ENCODE measurements around the gene ZSCAN21. TPM values are rescaled to one million over a fixed set of nuclear protein-coding genes. Genes with fewer than 3 reads are reported as not detected.
A peak's percentile ranks its signal among the peaks of the same experiment; 100 is the strongest.

The ZSCAN21 gene
- total and polyA plus RNA-seq, 2 of the 4 experiments (the other 2 are of a cell fraction), result 11.5 to 13.3 TPM

DNA sequence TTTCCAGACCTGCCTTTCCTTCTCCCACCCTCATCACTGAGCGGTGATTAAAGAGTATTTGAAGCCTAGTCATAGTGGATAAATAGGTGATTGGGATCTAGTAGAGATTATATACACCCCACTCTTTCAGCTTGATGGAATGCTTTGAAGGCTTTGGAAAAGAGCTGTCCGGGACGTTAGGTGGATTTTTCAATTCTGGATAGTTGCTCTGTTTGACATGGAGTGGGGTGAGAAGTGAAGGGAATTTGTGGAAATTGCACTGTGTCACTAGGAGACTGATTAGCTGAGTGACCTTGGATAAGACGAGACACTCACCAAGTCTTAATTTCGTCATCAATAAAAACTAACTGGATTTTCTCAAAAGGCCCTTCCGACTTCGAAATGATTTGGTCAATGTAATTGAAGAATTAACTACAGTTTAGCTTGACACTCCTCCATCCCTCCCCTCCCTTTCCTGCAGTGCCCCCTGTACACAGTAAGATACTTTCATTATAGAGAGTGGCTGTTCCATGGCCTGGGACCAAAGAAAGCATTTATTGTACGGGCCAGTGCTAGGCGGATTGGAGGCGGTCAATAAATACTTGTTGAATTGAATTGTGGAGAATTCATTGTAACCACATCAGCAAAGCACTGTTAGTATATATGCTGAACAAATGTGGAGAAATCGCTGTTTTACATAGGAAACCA, 33.2 kb upstream of the ZSCAN21 start:
- TSS peak; percentile 63 for BruUV-seq (replicated peaks)
- Histone ChIP-seq H4K5ac (ENCODE audit: low read depth, low read length) (peak overlapping the region; percentile 41), H2AK9ac (replicated peaks; ENCODE audit: low read depth, low read length, poor library complexity) (peak overlapping the region; percentile 99), H3K23ac (ENCODE audit: low read depth, low read length) (peak overlapping the region; percentile 99), H3K9ac (ENCODE audit: low read depth, low read length) (peak overlapping the region; percentile 99), H3K56ac (ENCODE audit: extremely low read depth, insufficient read depth, low read length) (peak overlapping the region; percentile 71), H3K9me1 (ENCODE audit: insufficient read depth, low read length) (peaks cover 11% of the 10 kb centered on the region), H2BK15ac (ENCODE audit: low read depth, low read length) (no peak overlapping the region), H3K27me3 (ENCODE audit: control insufficient read depth, insufficient read depth, low read length) (peaks cover 4% of the 10 kb centered on the region), H3K4me1 (ENCODE audit: control insufficient read depth, insufficient read depth, low read length) (peaks cover 2% of the 10 kb centered on the region; the same call in 1 of the 2 replicates), H2BK120ac (ENCODE audit: low read depth, low read length) (peak overlapping the region; percentile 36), H4K8ac (ENCODE audit: low read depth in 2 of 2, low read length in 2 of 2) (peak overlapping the region; percentile 74 to 98), H3K18ac (ENCODE audit: low read depth, low read length) (peak overlapping the region; percentile 27; the same call in 1 of the 2 replicates), H2AFZ (replicated peaks; ENCODE audit: low read length, poor library complexity) (peak overlapping the region; percentile 79), H3K14ac (replicated peaks; ENCODE audit: low read depth, low read length) (peak overlapping the region; percentile 84), H3K9me3 (ENCODE audit: control insufficient read depth, insufficient read depth, low read length) (no peaks in the 10 kb centered on the region), H3K4ac (ENCODE audit: low read depth, low read length) (peak overlapping the region; percentile 90), H4K91ac (ENCODE audit: insufficient read depth, low read depth, low read length) (peak overlapping the region; percentile 39), H3K79me1 (ENCODE audit: low read depth in 1 of 2, low read length in 2 of 2) (peaks cover 0 to 52% of the 10 kb centered on the region in 2 experiments), H3K4me3 (ENCODE audit: insufficient read depth, low read depth, low read length) (peak overlapping the region; percentile 100), H2BK20ac (ENCODE audit: low read depth, low read length) (no peak overlapping the region), H4K20me1 (ENCODE audit: insufficient read depth, low read length) (peaks cover 36% of the 10 kb centered on the region), H3K27ac (ENCODE audit: insufficient read depth, low read length) (peak overlapping the region; percentile 85), H2AK5ac (ENCODE audit: low read depth, low read length) (peak overlapping the region; percentile 74), H3K36me3 (ENCODE audit: control insufficient read depth, insufficient read depth, low read length) (peaks cover 4% of the 10 kb centered on the region), H3K4me2 (ENCODE audit: low read depth, low read length) (peak overlapping the region; percentile 99), H2BK5ac (ENCODE audit: low read depth, low read length, poor library complexity, severe bottlenecking) (peak overlapping the region; percentile 71)
- WGBS, 2 experiments (ENCODE audit: extremely low coverage in 2 of 2, insufficient read length in 1 of 2), result no CpG with 5 or more reads among the region's 11 CpGs
- dilution Hi-C loops (cut with HindIII; ENCODE audit: low sequenced_read_pairs, unreplicated experiment), result no loop called here
- in situ Hi-C loops (cut with MboI; ENCODE audit: low sequenced_read_pairs), result no loop called here
- TF ChIP-seq CEBPB (IDR thresholded peaks at IDR 0.05; ENCODE audit: low read depth, low read length), result 0 out of 2 replicates have a peak, but pooled peaks have one; percentile 31
- TF ChIP-seq, protein P1, sequence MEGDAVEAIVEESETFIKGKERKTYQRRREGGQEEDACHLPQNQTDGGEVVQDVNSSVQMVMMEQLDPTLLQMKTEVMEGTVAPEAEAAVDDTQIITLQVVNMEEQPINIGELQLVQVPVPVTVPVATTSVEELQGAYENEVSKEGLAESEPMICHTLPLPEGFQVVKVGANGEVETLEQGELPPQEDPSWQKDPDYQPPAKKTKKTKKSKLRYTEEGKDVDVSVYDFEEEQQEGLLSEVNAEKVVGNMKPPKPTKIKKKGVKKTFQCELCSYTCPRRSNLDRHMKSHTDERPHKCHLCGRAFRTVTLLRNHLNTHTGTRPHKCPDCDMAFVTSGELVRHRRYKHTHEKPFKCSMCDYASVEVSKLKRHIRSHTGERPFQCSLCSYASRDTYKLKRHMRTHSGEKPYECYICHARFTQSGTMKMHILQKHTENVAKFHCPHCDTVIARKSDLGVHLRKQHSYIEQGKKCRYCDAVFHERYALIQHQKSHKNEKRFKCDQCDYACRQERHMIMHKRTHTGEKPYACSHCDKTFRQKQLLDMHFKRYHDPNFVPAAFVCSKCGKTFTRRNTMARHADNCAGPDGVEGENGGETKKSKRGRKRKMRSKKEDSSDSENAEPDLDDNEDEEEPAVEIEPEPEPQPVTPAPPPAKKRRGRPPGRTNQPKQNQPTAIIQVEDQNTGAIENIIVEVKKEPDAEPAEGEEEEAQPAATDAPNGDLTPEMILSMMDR (conservative IDR thresholded peaks at IDR 0.05; ENCODE audit: low read depth, low read length), result no peak
- TF ChIP-seq FOS (IDR thresholded peaks at IDR 0.05; ENCODE audit: low read depth, low read length), result no peak
- TF ChIP-seq, protein P2, sequence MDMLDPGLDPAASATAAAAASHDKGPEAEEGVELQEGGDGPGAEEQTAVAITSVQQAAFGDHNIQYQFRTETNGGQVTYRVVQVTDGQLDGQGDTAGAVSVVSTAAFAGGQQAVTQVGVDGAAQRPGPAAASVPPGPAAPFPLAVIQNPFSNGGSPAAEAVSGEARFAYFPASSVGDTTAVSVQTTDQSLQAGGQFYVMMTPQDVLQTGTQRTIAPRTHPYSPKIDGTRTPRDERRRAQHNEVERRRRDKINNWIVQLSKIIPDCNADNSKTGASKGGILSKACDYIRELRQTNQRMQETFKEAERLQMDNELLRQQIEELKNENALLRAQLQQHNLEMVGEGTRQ (IDR thresholded peaks at IDR 0.05; ENCODE audit: low read depth, low read length), result no peak
- no peak for TF ChIP-seq SMC3 (IDR thresholded peaks at IDR 0.05; ENCODE audit: low read depth, low read length)
- TF ChIP-seq MXI1 (IDR thresholded peaks at IDR 0.05; ENCODE audit: borderline replicate concordance, low read depth, low read length), result no peak
- TF ChIP-seq POLR2A (IDR thresholded peaks at IDR 0.05; ENCODE audit: low read depth, low read length), result peak; percentile 75; the same call in 1 of the 2 replicates
- ATAC-seq (ENCODE audit: low read depth) (no peak), DNase-seq (no peak)
- intact Hi-C loops (cut with micrococcal nuclease), result loop anchor here (2.0 kb wide), 1 partner anchor 70 kb away; no protein-coding TSS in a partner anchor
- ChIA-PET CTCF (interaction anchor here (0.6 to 1.1 kb wide), 2 partner anchors 23 to 59 kb away, joined by 3 to 7 read pairs; no protein-coding TSS in a partner anchor), POLR2A (ENCODE audit: unreplicated experiment) (interaction anchor here (0.5 to 0.6 kb wide), 2 partner anchors 19 to 826 kb away, joined by 3 to 8 read pairs; no protein-coding TSS in a partner anchor)

All from IMR-90 (cell line).